CD4-positive, alpha-beta T cell (primary cell): Measurements from ENCODE around the gene KLHL18. TPM values are rescaled to one million over a fixed set of nuclear protein-coding genes. Genes with fewer than 3 reads are reported as not detected.

ENCODE experiments used
- ATAC-seq: fragments of 200-7000 bp; cut with Tn5 transposase; one replicate; pipeline ENCODE4 v1.10.0; 2022; ENCODE audit warnings: mild to moderate bottlenecking; ENCODE audit not compliant: poor library complexity
- CTCF ChIA-PET: fragments of 350-600 bp; sonication (Branson Sonifier 250); formaldehyde crosslinking; loops from one replicate; lab custom pipeline; 2021; ENCODE audit warnings: antibody characterized with exemption, inconsistent platforms; lab: Charles Lee
- POLR2A ChIA-PET: fragments of 350-600 bp; sonication (Branson Sonifier 250); formaldehyde crosslinking; loops from one replicate; lab custom pipeline; 2021; ENCODE audit warnings: antibody characterized with exemption, inconsistent platforms; lab: Charles Lee
- DNase-seq, 14 experiments: peaks; one replicate each; pipeline ENCODE4 v3.0.0-alpha.2; 2013 to 2020; ENCODE audit warnings: mixed read lengths in 2 of 14
- H3K27ac ChIP-seq, 2 donors: one replicate each; pipeline versions ENCODE4 v1.5.1 to v1.7.0; 2013; ENCODE audit warnings: low read length in 2 of 2, low read depth in 1 of 2, mild to moderate bottlenecking in 1 of 2
- H3K27me3 ChIP-seq, 2 experiments: 1 replicate in 1 of 2; 2 replicates in 1 of 2; pipeline versions ENCODE4 v1.6.1 to v1.7.0; 2013; ENCODE audit warnings: low read length in 2 of 2, control low read depth in 1 of 2, mild to moderate bottlenecking in 1 of 2, moderate library complexity in 1 of 2; ENCODE audit not compliant: insufficient read depth in 2 of 2, control insufficient read depth in 1 of 2
- H3K36me3 ChIP-seq: one replicate; pipeline ENCODE4 v1.6.1; 2013; ENCODE audit warnings: low read length, control low read depth; ENCODE audit not compliant: insufficient read depth
- H3K4me1 ChIP-seq: one replicate; pipeline ENCODE4 v1.6.1; 2013; ENCODE audit warnings: low read length, control low read depth; ENCODE audit not compliant: insufficient read depth
- H3K4me3 ChIP-seq: one replicate; pipeline ENCODE4 v1.5.1; 2013; ENCODE audit warnings: mild to moderate bottlenecking, low read length, moderate library complexity
- H3K9me3 ChIP-seq, 2 experiments: 1 replicate in 1 of 2; 2 replicates in 1 of 2; pipeline versions ENCODE4 v1.6.1 to v1.7.0; 2013; ENCODE audit warnings: low read length in 2 of 2, mild to moderate bottlenecking in 2 of 2, control low read depth in 1 of 2, moderate library complexity in 1 of 2; ENCODE audit not compliant: control insufficient read depth in 1 of 2, insufficient read depth in 1 of 2
- H3K27ac Mint-ChIP-seq: one replicate; pipeline ENCODE4 v1.8.0; 2020; ENCODE audit warnings: mixed read lengths
- H3K27me3 Mint-ChIP-seq: one replicate; pipeline ENCODE4 v1.8.0; 2021; ENCODE audit warnings: mixed read lengths
- H3K36me3 Mint-ChIP-seq: one replicate; pipeline ENCODE4 v1.8.0; 2021; ENCODE audit warnings: low read depth, mixed read lengths
- H3K4me1 Mint-ChIP-seq: one replicate; pipeline ENCODE4 v1.8.0; 2021; ENCODE audit warnings: low read depth, mixed read lengths
- H3K4me3 Mint-ChIP-seq: one replicate; pipeline ENCODE4 v1.8.0; 2020; ENCODE audit warnings: mild to moderate bottlenecking, mixed read lengths
- H3K9me3 Mint-ChIP-seq: one replicate; pipeline ENCODE4 v1.8.0; 2020; ENCODE audit warnings: mixed read lengths
- intact Hi-C, 2 experiments: fragments of 100-400 bp; cut with DNase I in 1 of 2; cut with micrococcal nuclease in 1 of 2; formaldehyde crosslinking; loops; one replicate each; pipeline versions ENCODE4 v1.15.1 to v1.9.0; 2023 to 2025; cut with DNase I, micrococcal nuclease
- total RNA-seq, 174 experiments: library from RNA in 2 of 174; stranded (reverse) in 2 of 174; gene quantifications; one replicate each; pipeline ENCODE4 v1.2.3 and lab custom pipeline; 2021 to 2026
- TF ChIP-seq, protein P1 (sequence below): fragments of 200-600 bp; IDR thresholded peaks from one replicate; pipeline ENCODE4 v1.8.0; 2022; ENCODE audit warnings: antibody characterized with exemption, mild to moderate bottlenecking

The KLHL18 gene
- total RNA-seq, 2 experiments from 2014 or later: 43.3 to 43.7 TPM

GRCh38 chr3:47261301-47261700 lies 21.4 kb upstream of the KLHL18 start:
- Histone ChIP-seq H3K27me3 (no peaks in the 10 kb centered on the region), H3K36me3 (no peaks in the 10 kb centered on the region), H3K4me1 (no peaks in the 10 kb centered on the region), H3K27ac (no peak overlapping the region), H3K9me3 (no peaks in the 10 kb centered on the region), H3K4me3 (no peak overlapping the region)
- TF ChIP-seq, protein P1, sequence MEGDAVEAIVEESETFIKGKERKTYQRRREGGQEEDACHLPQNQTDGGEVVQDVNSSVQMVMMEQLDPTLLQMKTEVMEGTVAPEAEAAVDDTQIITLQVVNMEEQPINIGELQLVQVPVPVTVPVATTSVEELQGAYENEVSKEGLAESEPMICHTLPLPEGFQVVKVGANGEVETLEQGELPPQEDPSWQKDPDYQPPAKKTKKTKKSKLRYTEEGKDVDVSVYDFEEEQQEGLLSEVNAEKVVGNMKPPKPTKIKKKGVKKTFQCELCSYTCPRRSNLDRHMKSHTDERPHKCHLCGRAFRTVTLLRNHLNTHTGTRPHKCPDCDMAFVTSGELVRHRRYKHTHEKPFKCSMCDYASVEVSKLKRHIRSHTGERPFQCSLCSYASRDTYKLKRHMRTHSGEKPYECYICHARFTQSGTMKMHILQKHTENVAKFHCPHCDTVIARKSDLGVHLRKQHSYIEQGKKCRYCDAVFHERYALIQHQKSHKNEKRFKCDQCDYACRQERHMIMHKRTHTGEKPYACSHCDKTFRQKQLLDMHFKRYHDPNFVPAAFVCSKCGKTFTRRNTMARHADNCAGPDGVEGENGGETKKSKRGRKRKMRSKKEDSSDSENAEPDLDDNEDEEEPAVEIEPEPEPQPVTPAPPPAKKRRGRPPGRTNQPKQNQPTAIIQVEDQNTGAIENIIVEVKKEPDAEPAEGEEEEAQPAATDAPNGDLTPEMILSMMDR: no peak
- Mint-ChIP-seq H3K36me3 (no peaks in the 10 kb centered on the region), H3K9me3 (no peaks in the 10 kb centered on the region), H3K27ac (no peak overlapping the region), H3K27me3 (no peaks in the 10 kb centered on the region), H3K4me3 (no peak overlapping the region), H3K4me1 (no peaks in the 10 kb centered on the region)
- no peak for ATAC-seq
- DNase-seq: no peak
- intact Hi-C loops: no loop called here
- ChIA-PET POLR2A (interaction anchor here (0.6 kb wide), 1 partner anchor 129 kb away, joined by 3 read pairs; no protein-coding TSS in a partner anchor), CTCF (no interaction called here)

- Mint-ChIP-seq H3K36me3 (no peaks in the 10 kb centered on the region), H3K4me3 (no peak overlapping the region), H3K27ac (no peak overlapping the region), H3K4me1 (no peaks in the 10 kb centered on the region), H3K9me3 (no peaks in the 10 kb centered on the region), H3K27me3 (no peaks in the 10 kb centered on the region)
- H3K36me3 ChIP-seq: no peaks in the 10 kb centered on the region
- no peaks in the 10 kb centered on the region for H3K27me3 ChIP-seq
- ChIA-PET CTCF (no interaction called here), POLR2A (no interaction called here)
- peaks cover 3% of the 10 kb centered on the region for H3K4me1 ChIP-seq
- H3K27ac ChIP-seq: no peak overlapping the region
- ATAC-seq (no peak), DNase-seq (no peak)
- intact Hi-C loops: no loop called here
- TF ChIP-seq, protein P1: no peak
- no peaks in the 10 kb centered on the region for H3K9me3 ChIP-seq
- H3K4me3 ChIP-seq: no peak overlapping the region
Measured at GRCh38 chr3:47265008-47265407, 17.7 kb upstream of the KLHL18 start.

DNA sequence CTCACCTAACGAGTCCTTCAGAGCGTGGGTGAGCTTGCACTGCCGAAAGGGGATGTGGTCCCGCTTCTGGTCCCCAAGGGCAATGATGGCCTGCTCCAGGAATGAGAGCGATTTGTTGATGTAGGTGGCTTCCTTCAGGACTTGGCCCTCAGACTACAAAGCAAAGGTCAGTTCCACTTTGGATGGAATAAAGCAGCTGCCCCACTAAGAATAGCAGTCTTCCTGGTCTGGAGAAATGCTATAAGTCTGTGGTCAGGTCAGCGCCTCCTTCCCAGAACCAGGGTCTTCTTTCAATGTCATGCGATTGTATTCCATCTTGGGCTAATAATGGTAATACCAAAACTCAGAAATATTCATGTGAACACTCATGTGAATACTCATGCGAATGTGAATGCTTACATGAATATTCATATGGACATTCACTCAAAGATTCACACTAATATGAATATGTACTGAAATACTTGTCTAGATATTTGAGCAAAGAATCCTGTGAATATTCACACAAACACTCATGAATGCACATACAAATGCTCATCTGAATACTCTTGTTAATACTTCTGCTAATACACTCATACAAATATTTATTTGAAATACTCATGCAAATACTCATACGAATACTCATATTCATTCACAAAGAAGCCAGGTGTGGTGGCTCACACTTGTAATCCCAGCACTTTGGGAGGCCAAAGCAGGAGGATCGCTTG lies 16.9 kb upstream of the KLHL18 start:
- ATAC-seq (no peak), DNase-seq (no peak)
- Histone ChIP-seq H3K4me1 (peaks cover 3% of the 10 kb centered on the region), H3K4me3 (no peak overlapping the region), H3K36me3 (no peaks in the 10 kb centered on the region), H3K9me3 (no peaks in the 10 kb centered on the region), H3K27me3 (no peaks in the 10 kb centered on the region), H3K27ac (no peak overlapping the region)
- TF ChIP-seq, protein P1: no peak
- CTCF ChIA-PET: interaction anchor here (0.7 kb wide), 1 partner anchor 65 kb away, joined by 3 read pairs; no protein-coding TSS in a partner anchor
- POLR2A ChIA-PET: no interaction called here
- intact Hi-C loops: no loop called here
- Mint-ChIP-seq H3K27ac (no peak overlapping the region), H3K9me3 (no peaks in the 10 kb centered on the region), H3K4me3 (no peak overlapping the region), H3K4me1 (no peaks in the 10 kb centered on the region), H3K27me3 (no peaks in the 10 kb centered on the region), H3K36me3 (no peaks in the 10 kb centered on the region)
